ENCODE results near the gene GALNT2. TPM values are rescaled to one million over a fixed set of nuclear protein-coding genes. Genes with fewer than 3 reads are reported as not detected.

Gene GALNT2
- total and polyA plus RNA-seq, 10 of the 15 experiments (the other 5 are each of a cell fraction or from before 2014, with no cell fraction given) = 0.52 to 27.7 (median 16.3) TPM

GRCh38 chr1:230316864-230317745, 250.1 kb downstream of the GALNT2 start (continued):
- no peak for TF ChIP-seq ZNF384 (IDR thresholded peaks at IDR 0.05; ENCODE audit: borderline replicate concordance, low read depth, low read length)

- SMC1A ChIA-PET (ENCODE audit: uncharacterized antibody, unreplicated experiment) = no interaction called here
Measured at GRCh38 chr1:230317823-230318819, 251.1 kb downstream of the GALNT2 start.

More at GRCh38 chr1:230317823-230318819, 251.1 kb downstream of the GALNT2 start:
- Histone ChIP-seq H3K4me3 (no peak overlapping the region), H3K9me3 (replicated peaks; ENCODE audit: control insufficient read depth, insufficient read depth, low read length) (no peaks in the 10 kb centered on the region), H3K9ac (ENCODE audit: control insufficient read depth, insufficient read depth, low read length) (no peak overlapping the region), H3K36me3 (ENCODE audit: control insufficient read depth in 2 of 2, insufficient read depth in 2 of 2, low read length in 1 of 2) (no peaks in the 10 kb centered on the region), H3K27me3 (replicated peaks in 1 of 2; ENCODE audit: control insufficient read depth in 2 of 2, insufficient read depth in 2 of 2, low read length in 1 of 2) (peaks cover 0 to 1% of the 10 kb centered on the region in 2 experiments; a peak in 1 of 4 replicates), H3K27ac (ENCODE audit: control insufficient read depth, insufficient read depth) (no peak overlapping the region), H2AFZ (ENCODE audit: control insufficient read depth, low read depth, low read length) (no peak overlapping the region), H4K20me1 (ENCODE audit: control insufficient read depth, insufficient read depth) (no peaks in the 10 kb centered on the region), H3K79me2 (ENCODE audit: control insufficient read depth, insufficient read depth, low read length) (no peaks in the 10 kb centered on the region), H3K4me2 (ENCODE audit: control insufficient read depth, insufficient read depth) (no peak overlapping the region), H3K4me1 (ENCODE audit: control insufficient read depth, insufficient read depth, low read length) (no peaks in the 10 kb centered on the region)
- 56% methylated on average over 23 of the region's 23 CpGs for WGBS (ENCODE audit: insufficient coverage, insufficient replicate concordance, low lambda C conversion rate, missing lambda C conversion rate)
- ATAC-seq = no peak
- BruUV-seq (replicated peaks) = no TSS peak
- no peak for FAIRE-seq
- ChIA-PET RAD21 (ENCODE audit: unreplicated experiment) (no interaction called here), POLR2A (no interaction called here), CTCF (no interaction called here)
- TF ChIP-seq CHD1 (IDR thresholded peaks at IDR 0.05; ENCODE audit: low read depth, low read length) (no peak), SUPT20H (IDR thresholded peaks at IDR 0.05; ENCODE audit: borderline replicate concordance, control insufficient read depth, low read depth, low read length) (no peak), IRF5 (IDR thresholded peaks at IDR 0.05; ENCODE audit: borderline replicate concordance) (no peak), ZSCAN29 (IDR thresholded peaks at IDR 0.05) (no peak)
- DNase-seq (ENCODE audit: low read depth, low spot score) = no peak
- in situ Hi-C loops (cut with MboI) (no loop called here), intact Hi-C loops (cut with micrococcal nuclease; ENCODE audit: unreplicated experiment) (loop anchor here (10.0 kb wide), 1 partner anchor 1063 kb away; no protein-coding TSS in a partner anchor)
